GM04504 (cell line): ENCODE data around the gene FKBP9.
"Not testable (repeated sequence)": the region's sequence is repeated elsewhere in the genome, so short reads cannot be mapped to it uniquely, and the experiment has no call there.

Source experiments
- DNase-seq: peaks from one replicate; pipeline ENCODE4 v3.0.0-alpha.2; 2012; ENCODE audit warnings: low read depth

The FKBP9 gene

GRCh38 chr7:32957326-32958045, at the start of gene FKBP9:
FKBP9 (plus strand) TSS chr7:32957440; CDS start chr7:32957574, 134 bp downstream.
- DNase-seq: peak; percentile 85

GRCh38 chr7:32910195-32910594, 47.0 kb upstream of the FKBP9 start:
- DNase-seq: no peak

- DNase-seq: no peak
Observed at GRCh38 chr7:32914184-32914583, 43.1 kb upstream of the FKBP9 start.

GRCh38 chr7:32915041-32915536, 42.2 kb upstream of the FKBP9 start:
- no peak for DNase-seq

GRCh38 chr7:32916006-32916405, 41.2 kb upstream of the FKBP9 start:
- DNase-seq: no peak

GRCh38 chr7:32916994-32917393, 40.2 kb upstream of the FKBP9 start:
- not testable (repeated sequence) for DNase-seq

- DNase-seq: no peak
Observed at GRCh38 chr7:32921896-32922295, 35.3 kb upstream of the FKBP9 start.

- DNase-seq: no peak
Observed at GRCh38 chr7:32928785-32929298, 28.4 kb upstream of the FKBP9 start.

- no peak for DNase-seq
Observed at GRCh38 chr7:32929430-32930143, 27.7 kb upstream of the FKBP9 start.

GRCh38 chr7:32930378-32930777, 26.9 kb upstream of the FKBP9 start:
- DNase-seq: no peak

GRCh38 chr7:32935558-32935957, 21.7 kb upstream of the FKBP9 start:
- DNase-seq: no peak

- no peak for DNase-seq
Observed at GRCh38 chr7:32936689-32937088, 20.6 kb upstream of the FKBP9 start.

- no peak for DNase-seq
Observed at GRCh38 chr7:32937344-32938174, 19.7 kb upstream of the FKBP9 start.

GRCh38 chr7:32941181-32941580, 16.1 kb upstream of the FKBP9 start:
- no peak for DNase-seq

GRCh38 chr7:32941681-32942414, 15.4 kb upstream of the FKBP9 start:
- no peak for DNase-seq

GRCh38 chr7:32942415-32943251, 14.6 kb upstream of the FKBP9 start:
- DNase-seq: peak; percentile 60

- no peak for DNase-seq
Observed at GRCh38 chr7:32943252-32944030, 13.8 kb upstream of the FKBP9 start.

GRCh38 chr7:32947420-32947983, 9.7 kb upstream of the FKBP9 start:
- DNase-seq: no peak

GRCh38 chr7:32948202-32948601, 9.0 kb upstream of the FKBP9 start:
- no peak for DNase-seq
